T-cell (primary cell): ENCODE measurements around the gene HMGN3. TPM values are rescaled to one million over a fixed set of nuclear protein-coding genes. Genes with fewer than 3 reads are reported as not detected.

ENCODE experiments used
- total RNA-seq, 35 experiments: library from RNA in 6 of 35; stranded (reverse) in 6 of 35; fragments of 120-200 nt in 1 of 35; gene quantifications; one replicate each; pipeline versions ENCODE4 v1.2.1 to v1.2.4 and lab custom pipeline; 2013 to 2026

The HMGN3 gene
- total RNA-seq, 5 donors from 2014 or later (not counting 1 experiment from before 2014, with no cell fraction given): 27.1 to 39.9 (median 35.8) TPM

Other genes with a start within 250 kb of the HMGN3 start
- gene PHIP, start 156.4 kb downstream of the HMGN3 start, total RNA-seq: 10 to 100 TPM; 32.1 to 44.6 (median 33.5) TPM